Rectal smooth muscle tissue (tissue), 1 donor: Measurements from ENCODE around the gene PARD3.

Experiments
- H3K27ac ChIP-seq: one replicate; pipeline ENCODE4 v1.7.0; 2013; ENCODE audit warnings: low read depth, low read length, inconsistent platforms
- H3K27me3 ChIP-seq: one replicate; pipeline ENCODE4 v1.7.0; 2013; ENCODE audit warnings: low read length; ENCODE audit not compliant: control insufficient read depth, insufficient read depth
- H3K36me3 ChIP-seq: one replicate; pipeline ENCODE4 v1.7.0; 2013; ENCODE audit warnings: low read length; ENCODE audit not compliant: control insufficient read depth, insufficient read depth
- H3K4me1 ChIP-seq: one replicate; pipeline ENCODE4 v1.7.0; 2013; ENCODE audit warnings: low read length; ENCODE audit not compliant: control insufficient read depth, insufficient read depth
- H3K4me3 ChIP-seq: one replicate; pipeline ENCODE4 v1.7.0; 2013; ENCODE audit warnings: low read length
- H3K9ac ChIP-seq: one replicate; pipeline ENCODE4 v1.7.0; 2013; ENCODE audit warnings: low read length

PARD3 gene

GRCh38 chr10:34726862-34727261 is 88.2 kb downstream of the PARD3 start:
- Histone ChIP-seq H3K27ac (no peak overlapping the region), H3K27me3 (no peaks in the 10 kb centered on the region), H3K36me3 (no peaks in the 10 kb centered on the region), H3K4me3 (no peak overlapping the region), H3K4me1 (peaks cover 11% of the 10 kb centered on the region), H3K9ac (no peak overlapping the region)

DNA sequence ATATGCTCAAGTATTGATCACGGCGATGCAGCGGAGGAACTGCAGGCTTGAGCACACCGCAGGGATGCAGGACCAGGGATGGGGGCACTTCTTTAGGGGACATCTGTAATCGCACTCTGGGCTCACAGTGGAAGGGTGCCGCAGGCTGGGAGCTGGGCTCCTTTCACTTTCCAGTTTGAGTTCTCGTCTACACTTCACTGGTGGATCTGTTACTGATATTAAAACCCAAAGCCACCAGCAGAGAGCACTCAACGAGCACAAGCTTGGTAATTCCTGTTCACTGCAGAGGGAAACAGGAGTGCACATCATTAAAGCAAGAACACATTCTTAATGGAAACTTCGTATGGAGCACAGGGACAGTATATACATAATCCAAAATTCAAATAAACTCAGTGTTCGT is 91.3 kb downstream of the PARD3 start:
- Histone ChIP-seq H3K4me1 (peaks cover 7% of the 10 kb centered on the region), H3K4me3 (peak overlapping the region; percentile 42), H3K27me3 (no peaks in the 10 kb centered on the region), H3K9ac (no peak overlapping the region), H3K36me3 (no peaks in the 10 kb centered on the region), H3K27ac (peak overlapping the region; percentile 16)

DNA sequence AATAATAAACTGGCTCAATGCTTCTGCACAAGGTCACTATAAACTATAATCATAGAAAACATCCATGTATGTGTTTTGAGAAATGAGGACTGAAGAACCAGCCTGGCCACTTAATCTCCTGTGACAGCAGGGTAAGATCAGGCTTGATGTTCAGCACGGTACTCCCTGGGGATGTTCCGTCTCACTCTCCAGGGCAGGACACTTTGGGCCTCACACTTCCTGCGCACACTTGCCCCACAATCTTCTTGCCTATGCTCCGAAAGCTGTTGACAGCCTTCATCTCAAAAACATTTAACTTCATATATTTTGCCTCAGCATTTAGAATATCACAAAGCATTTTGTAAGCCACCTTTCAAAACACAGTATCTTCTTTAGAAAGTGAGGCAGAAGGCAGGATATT is 92.7 kb downstream of the PARD3 start:
- Histone ChIP-seq H3K27ac (no peak overlapping the region), H3K4me3 (no peak overlapping the region), H3K27me3 (no peaks in the 10 kb centered on the region), H3K9ac (no peak overlapping the region), H3K36me3 (no peaks in the 10 kb centered on the region), H3K4me1 (peaks cover 7% of the 10 kb centered on the region)

DNA sequence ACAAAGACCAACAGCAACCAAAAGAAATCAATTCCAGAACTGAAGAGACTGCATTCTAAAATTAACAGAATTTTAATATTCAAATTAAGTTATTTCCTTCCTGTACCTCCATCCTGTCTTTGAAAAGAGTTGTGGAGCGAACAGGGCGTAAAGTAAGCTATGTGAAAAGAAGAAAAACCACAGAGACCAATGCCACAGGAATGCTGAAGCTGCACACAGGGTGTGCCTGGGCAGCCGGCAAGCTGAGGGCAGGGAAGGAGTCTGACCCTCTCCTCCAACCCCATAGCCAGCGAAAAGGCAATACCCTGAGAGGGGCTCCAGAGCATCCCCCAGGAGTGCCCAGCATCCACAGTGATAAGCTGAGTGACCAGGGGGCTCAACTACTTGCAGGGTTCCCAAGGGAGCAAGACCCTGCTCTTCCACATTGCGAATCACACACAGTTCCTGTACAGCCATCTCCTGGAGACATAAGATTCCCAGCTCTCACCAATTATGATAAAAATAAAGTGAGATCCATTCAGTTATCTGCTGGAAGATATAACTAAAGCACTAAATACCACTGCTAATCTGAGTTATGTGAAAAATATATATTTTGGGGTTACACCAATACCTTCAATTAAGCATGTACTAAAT is 93.8 kb downstream of the PARD3 start:
- Histone ChIP-seq H3K36me3 (no peaks in the 10 kb centered on the region), H3K9ac (no peak overlapping the region), H3K4me3 (no peak overlapping the region), H3K27me3 (no peaks in the 10 kb centered on the region), H3K4me1 (peaks cover 5% of the 10 kb centered on the region), H3K27ac (no peak overlapping the region)

- no peak overlapping the region for H3K9ac ChIP-seq
- no peak overlapping the region for H3K4me3 ChIP-seq
- H3K27ac ChIP-seq = no peak overlapping the region
- H3K4me1 ChIP-seq = peaks cover 14% of the 10 kb centered on the region
- no peaks in the 10 kb centered on the region for H3K36me3 ChIP-seq
- no peaks in the 10 kb centered on the region for H3K27me3 ChIP-seq
Observed at GRCh38 chr10:34719746-34720145, 95.3 kb downstream of the PARD3 start.

- H3K27me3 ChIP-seq = no peaks in the 10 kb centered on the region
- H3K36me3 ChIP-seq = no peaks in the 10 kb centered on the region
- no peak overlapping the region for H3K4me3 ChIP-seq
- no peak overlapping the region for H3K27ac ChIP-seq
- peaks cover 14% of the 10 kb centered on the region for H3K4me1 ChIP-seq
- H3K9ac ChIP-seq = no peak overlapping the region
Observed at GRCh38 chr10:34719328-34719727, 95.8 kb downstream of the PARD3 start.

- H3K27ac ChIP-seq = no peak overlapping the region
Observed at GRCh38 chr10:34717429-34717828, 97.7 kb downstream of the PARD3 start.

DNA sequence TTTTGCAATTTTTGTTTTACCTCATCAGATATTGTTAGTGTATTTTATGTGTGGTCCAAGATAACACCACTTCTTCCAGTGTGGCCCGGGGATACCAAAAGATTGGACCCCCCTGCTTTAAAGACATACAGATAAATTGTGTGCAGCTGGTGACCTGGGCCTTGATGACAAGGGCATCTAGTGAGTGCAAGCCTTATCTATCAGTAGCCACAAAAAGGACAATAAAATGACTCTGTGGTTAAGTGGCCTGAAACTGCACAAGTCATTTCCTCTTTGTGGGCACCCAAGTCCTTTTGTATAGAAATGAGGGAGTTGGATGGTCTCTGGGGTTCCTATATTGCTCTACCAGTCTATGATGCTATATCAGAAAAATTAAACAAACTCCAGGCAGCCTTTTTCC is 98.1 kb downstream of the PARD3 start:
- Histone ChIP-seq H3K27ac (no peak overlapping the region), H3K4me3 (no peak overlapping the region)

More at GRCh38 chr10:34717429-34717828, 97.7 kb downstream of the PARD3 start:
- H3K4me3 ChIP-seq = no peak overlapping the region
- H3K4me1 ChIP-seq = peaks cover 12% of the 10 kb centered on the region
- no peak overlapping the region for H3K9ac ChIP-seq
- H3K36me3 ChIP-seq = no peaks in the 10 kb centered on the region
- H3K27me3 ChIP-seq = no peaks in the 10 kb centered on the region

GRCh38 chr10:34716234-34716633 is 98.9 kb downstream of the PARD3 start:
- Histone ChIP-seq H3K36me3 (no peaks in the 10 kb centered on the region), H3K27ac (no peak overlapping the region), H3K4me1 (peaks cover 17% of the 10 kb centered on the region), H3K27me3 (no peaks in the 10 kb centered on the region), H3K4me3 (no peak overlapping the region), H3K9ac (no peak overlapping the region)

More for the DNA sequence above, 98.1 kb downstream of the PARD3 start:
- Histone ChIP-seq H3K36me3 (no peaks in the 10 kb centered on the region), H3K27me3 (no peaks in the 10 kb centered on the region), H3K9ac (no peak overlapping the region), H3K4me1 (peaks cover 12% of the 10 kb centered on the region)

- no peak overlapping the region for H3K9ac ChIP-seq
- H3K27me3 ChIP-seq = no peaks in the 10 kb centered on the region
- H3K27ac ChIP-seq = no peak overlapping the region
- H3K4me3 ChIP-seq = no peak overlapping the region
- no peaks in the 10 kb centered on the region for H3K36me3 ChIP-seq
- peaks cover 21% of the 10 kb centered on the region for H3K4me1 ChIP-seq
Observed at GRCh38 chr10:34715511-34716187, 99.4 kb downstream of the PARD3 start.

DNA sequence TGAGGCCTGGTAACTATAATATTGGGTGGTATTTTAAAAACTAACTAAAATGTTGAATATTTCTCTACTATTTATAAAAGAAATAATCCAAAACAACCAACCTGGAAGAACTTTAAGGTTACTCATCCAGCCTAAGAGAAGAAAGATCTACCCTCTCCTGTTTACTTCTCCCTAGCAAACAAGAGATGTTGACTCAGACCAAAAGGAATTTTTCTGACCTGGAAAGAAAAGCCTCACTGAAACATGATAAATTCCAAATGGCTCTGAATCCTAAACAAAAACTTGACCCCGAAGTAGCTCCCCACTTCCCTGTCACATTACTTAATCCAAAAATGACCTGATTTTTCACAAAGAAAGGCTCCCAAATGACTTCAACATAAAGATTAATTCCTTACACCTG is 101.2 kb downstream of the PARD3 start:
- no peaks in the 10 kb centered on the region for H3K36me3 ChIP-seq
- no peak overlapping the region for H3K9ac ChIP-seq
- H3K4me1 ChIP-seq = peaks cover 24% of the 10 kb centered on the region
- H3K4me3 ChIP-seq = no peak overlapping the region
- H3K27me3 ChIP-seq = no peaks in the 10 kb centered on the region
- H3K27ac ChIP-seq = no peak overlapping the region

DNA sequence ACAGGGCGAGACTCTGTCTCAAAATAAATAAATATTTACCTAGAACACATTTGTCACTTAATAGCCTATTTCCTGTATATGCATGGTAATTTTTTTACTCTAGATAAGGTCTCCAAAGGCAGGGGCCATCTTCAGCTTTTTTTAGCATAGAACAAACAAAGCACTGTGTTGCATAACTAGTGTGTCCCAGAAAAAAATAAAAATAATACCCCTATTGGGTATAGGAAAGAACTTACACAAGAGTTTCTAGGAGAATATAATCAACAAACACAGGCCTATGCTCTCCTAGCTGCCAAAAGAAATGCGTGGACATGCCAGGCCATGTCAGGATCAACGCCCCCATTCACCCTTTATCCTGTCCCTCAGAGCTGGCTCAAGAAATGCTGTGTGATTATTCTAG is 103.6 kb downstream of the PARD3 start:
- Histone ChIP-seq H3K4me1 (peaks cover 27% of the 10 kb centered on the region), H3K27me3 (no peaks in the 10 kb centered on the region), H3K4me3 (no peak overlapping the region), H3K9ac (no peak overlapping the region), H3K27ac (no peak overlapping the region), H3K36me3 (no peaks in the 10 kb centered on the region)

- H3K9ac ChIP-seq = no peak overlapping the region
- H3K27me3 ChIP-seq = no peaks in the 10 kb centered on the region
- no peak overlapping the region for H3K4me3 ChIP-seq
- no peaks in the 10 kb centered on the region for H3K36me3 ChIP-seq
- H3K4me1 ChIP-seq = peaks cover 19% of the 10 kb centered on the region
- H3K27ac ChIP-seq = peak overlapping the region; percentile 30
Observed at GRCh38 chr10:34710391-34710751, 104.7 kb downstream of the PARD3 start.
